ENCODE measurements around the gene DCLK2.

DCLK2 gene

GRCh38 chr4:150039274-150040127 lies 38.7 kb upstream of the DCLK2 start:
- in situ Hi-C loops (cut with MboI; ENCODE audit: low pct_unique_long_range_greater_than_20kb, low sequenced_read_pairs, unreplicated experiment) = no loop called here
- DNase-seq (ENCODE audit: low spot score) = no peak
- TF ChIP-seq CTCF (IDR thresholded peaks at IDR 0.05; ENCODE audit: extremely low read depth, insufficient read depth, missing control alignments) = no peak

DNA sequence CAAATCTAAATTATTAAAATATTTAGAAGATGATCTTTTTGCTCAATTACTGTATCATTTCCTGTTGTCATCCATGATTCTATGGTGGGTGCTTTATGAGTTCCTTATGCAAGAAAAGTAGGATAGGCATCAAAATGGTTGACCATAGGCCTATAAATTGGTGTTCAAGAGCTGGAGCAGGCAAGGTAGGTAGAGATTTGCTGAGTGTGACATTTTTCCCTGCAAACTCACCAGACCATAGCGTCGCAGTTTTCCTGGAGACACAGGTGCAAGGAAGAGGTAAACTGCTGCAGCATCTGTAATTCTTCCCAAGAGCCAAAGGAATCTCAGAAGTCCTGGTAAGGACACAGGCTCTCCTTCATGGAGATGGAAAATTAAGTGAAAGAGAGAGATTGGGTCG lies 33.7 kb upstream of the DCLK2 start:
- in situ Hi-C loops (cut with MboI; ENCODE audit: low pct_unique_long_range_greater_than_20kb, low sequenced_read_pairs, unreplicated experiment) = no loop called here
- no peak for DNase-seq (ENCODE audit: low spot score)
- no peak for TF ChIP-seq CTCF (IDR thresholded peaks at IDR 0.05; ENCODE audit: extremely low read depth, insufficient read depth, missing control alignments)

DNA sequence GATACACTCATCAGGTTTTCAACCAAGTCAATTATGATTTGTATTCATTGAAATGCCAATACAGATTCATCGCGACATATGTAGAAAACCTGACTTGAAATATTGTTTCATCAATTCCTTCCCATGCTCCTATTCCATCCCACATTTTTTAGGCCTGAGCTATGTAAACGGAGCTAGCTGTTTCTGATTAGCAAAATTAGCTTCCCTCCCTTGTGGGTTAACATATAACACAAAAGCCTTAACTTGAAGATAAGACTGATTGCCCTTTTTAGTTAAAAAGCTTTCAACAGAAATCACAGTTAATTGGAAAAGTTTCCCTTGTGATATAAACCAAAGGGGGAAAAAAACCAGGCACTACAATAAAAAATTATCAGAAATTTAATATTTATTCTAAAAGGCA lies 32.8 kb upstream of the DCLK2 start:
- no peak for TF ChIP-seq CTCF (IDR thresholded peaks at IDR 0.05; ENCODE audit: extremely low read depth, insufficient read depth, missing control alignments)

DNA sequence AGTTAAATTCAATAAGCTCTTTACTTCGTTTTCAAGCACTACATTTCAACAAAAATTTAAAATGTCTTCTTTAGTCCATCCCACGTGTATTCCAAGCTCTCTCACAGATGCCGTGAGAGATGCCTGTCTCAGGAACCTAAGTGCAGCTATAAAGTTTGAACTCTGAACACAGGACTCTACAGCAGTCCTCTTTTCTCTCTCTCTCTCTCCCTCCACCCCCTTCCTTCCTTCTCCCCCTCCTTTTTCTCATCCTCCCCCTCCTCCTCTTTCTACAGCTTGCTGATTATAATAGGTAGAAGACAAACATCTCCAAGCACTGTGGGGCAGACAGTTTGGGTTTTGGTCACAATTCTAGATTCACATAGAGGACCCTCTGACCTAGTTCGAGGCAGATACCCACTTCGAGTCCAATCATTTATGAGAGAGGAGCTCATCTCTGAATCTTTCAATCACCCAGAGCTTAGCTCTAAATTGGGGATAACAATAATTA lies 31.5 kb upstream of the DCLK2 start:
- TF ChIP-seq CTCF (IDR thresholded peaks at IDR 0.05; ENCODE audit: extremely low read depth, insufficient read depth, missing control alignments) = no peak
- DNase-seq (ENCODE audit: low spot score) = no peak
- in situ Hi-C loops (cut with MboI; ENCODE audit: low pct_unique_long_range_greater_than_20kb, low sequenced_read_pairs, unreplicated experiment) = no loop called here

More for the DNA sequence above, 32.8 kb upstream of the DCLK2 start:
- in situ Hi-C loops (cut with MboI; ENCODE audit: low pct_unique_long_range_greater_than_20kb, low sequenced_read_pairs, unreplicated experiment) = no loop called here
- no peak for DNase-seq (ENCODE audit: low spot score)

GRCh38 chr4:150047546-150047945 lies 30.7 kb upstream of the DCLK2 start:
- DNase-seq (ENCODE audit: low spot score) = no peak
- no peak for TF ChIP-seq CTCF (IDR thresholded peaks at IDR 0.05; ENCODE audit: extremely low read depth, insufficient read depth, missing control alignments)
- in situ Hi-C loops (cut with MboI; ENCODE audit: low pct_unique_long_range_greater_than_20kb, low sequenced_read_pairs, unreplicated experiment) = no loop called here

DNA sequence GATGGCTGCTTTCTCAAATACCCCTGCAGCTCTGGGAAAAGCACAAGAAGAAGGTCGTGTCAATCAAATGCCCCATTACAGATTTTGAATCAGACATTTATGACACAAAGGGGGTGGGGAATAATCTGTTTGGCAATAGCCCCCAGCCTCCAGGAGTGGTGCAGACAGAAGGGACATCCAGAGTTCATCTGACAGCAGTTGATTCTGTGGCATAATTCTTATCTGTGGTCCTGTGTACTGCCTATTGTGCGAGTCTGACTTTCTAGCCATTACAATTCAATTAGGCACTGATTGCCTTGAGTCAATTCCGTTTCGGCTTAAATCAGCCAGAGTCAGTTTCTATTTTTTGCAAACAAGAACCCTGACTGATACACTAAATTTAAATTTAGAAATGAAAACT lies 28.6 kb upstream of the DCLK2 start:
- TF ChIP-seq CTCF (IDR thresholded peaks at IDR 0.05; ENCODE audit: extremely low read depth, insufficient read depth, missing control alignments) = no peak
- no peak for DNase-seq (ENCODE audit: low spot score)
- in situ Hi-C loops (cut with MboI; ENCODE audit: low pct_unique_long_range_greater_than_20kb, low sequenced_read_pairs, unreplicated experiment) = no loop called here

Data from GM13977 (cell line).